KOPT-K1 (cell line): Measurements from ENCODE around the gene TMEM52.

Experiments
- H3K27ac ChIP-seq: fragments of 200-600 bp; sonication (generic); 2 replicates; pipeline ENCODE4 v1.5.1; 2016; ENCODE audit warnings: antibody characterized with exemption, mild to moderate bottlenecking, low read depth, low read length; ENCODE audit not compliant: poor library complexity, severe bottlenecking
- H3K36me3 ChIP-seq: fragments of 200-600 bp; sonication (generic); 2 replicates; pipeline ENCODE4 v1.5.1; 2017; ENCODE audit warnings: antibody characterized with exemption, mild to moderate bottlenecking, low read length, moderate library complexity; ENCODE audit not compliant: insufficient read depth
- H3K9me3 ChIP-seq: fragments of 200-600 bp; sonication (generic); 2 replicates; pipeline ENCODE4 v1.5.1; 2017; ENCODE audit warnings: antibody characterized with exemption, low read length, mild to moderate bottlenecking; ENCODE audit not compliant: insufficient read depth, poor library complexity, severe bottlenecking

Gene TMEM52

GRCh38 chr1:1918901-1919303 lies at the start of gene TMEM52:
Gene TMEM52, minus strand, starts transcription at chr1:1919279. Its CDS starts 14 bp downstream, at chr1:1919265.
- H3K9me3 ChIP-seq, result no peaks in the 10 kb centered on the region
- no peak within 1 kb of the TSS for H3K27ac ChIP-seq
- no peaks in the 10 kb centered on the region for H3K36me3 ChIP-seq

GRCh38 chr1:1967879-1968278 lies 48.8 kb upstream of the TMEM52 start:
- H3K36me3 ChIP-seq, result no peaks in the 10 kb centered on the region
- peaks cover 6% of the 10 kb centered on the region for H3K9me3 ChIP-seq
- H3K27ac ChIP-seq, result no peak overlapping the region

- Histone ChIP-seq H3K9me3 (peaks cover 6% of the 10 kb centered on the region), H3K36me3 (no peaks in the 10 kb centered on the region), H3K27ac (no peak overlapping the region)
These were observed 48.1 kb upstream of the TMEM52 start for GRCh38 chr1:1967151-1967550.

- Histone ChIP-seq H3K36me3 (no peaks in the 10 kb centered on the region), H3K9me3 (peaks cover 5% of the 10 kb centered on the region), H3K27ac (no peak overlapping the region)
These were observed 47.1 kb upstream of the TMEM52 start for GRCh38 chr1:1966071-1966740.

- Histone ChIP-seq H3K27ac (no peak overlapping the region), H3K9me3 (no peaks in the 10 kb centered on the region), H3K36me3 (no peaks in the 10 kb centered on the region)
These were observed 46.5 kb upstream of the TMEM52 start for GRCh38 chr1:1965546-1965945.

- H3K36me3 ChIP-seq, result no peaks in the 10 kb centered on the region
These were observed 45.7 kb upstream of the TMEM52 start for GRCh38 chr1:1964811-1965210.

GRCh38 chr1:1963570-1963969 lies 44.5 kb upstream of the TMEM52 start:
- H3K9me3 ChIP-seq, result no peaks in the 10 kb centered on the region
- no peak overlapping the region for H3K27ac ChIP-seq

More at GRCh38 chr1:1964811-1965210, 45.7 kb upstream of the TMEM52 start:
- H3K27ac ChIP-seq, result no peak overlapping the region
- no peaks in the 10 kb centered on the region for H3K9me3 ChIP-seq

GRCh38 chr1:1962752-1963151 lies 43.7 kb upstream of the TMEM52 start:
- H3K36me3 ChIP-seq, result no peaks in the 10 kb centered on the region
- H3K9me3 ChIP-seq, result no peaks in the 10 kb centered on the region
- H3K27ac ChIP-seq, result no peak overlapping the region

More at GRCh38 chr1:1963570-1963969, 44.5 kb upstream of the TMEM52 start:
- no peaks in the 10 kb centered on the region for H3K36me3 ChIP-seq

GRCh38 chr1:1960480-1961196 lies 41.6 kb upstream of the TMEM52 start:
- Histone ChIP-seq H3K27ac (no peak overlapping the region), H3K36me3 (no peaks in the 10 kb centered on the region), H3K9me3 (no peaks in the 10 kb centered on the region)

- Histone ChIP-seq H3K9me3 (no peaks in the 10 kb centered on the region), H3K27ac (no peak overlapping the region), H3K36me3 (no peaks in the 10 kb centered on the region)
These were observed 40.9 kb upstream of the TMEM52 start for GRCh38 chr1:1959840-1960479.

- Histone ChIP-seq H3K9me3 (no peaks in the 10 kb centered on the region), H3K27ac (no peak overlapping the region), H3K36me3 (no peaks in the 10 kb centered on the region)
These were observed 40.4 kb upstream of the TMEM52 start for GRCh38 chr1:1959459-1959839.

GRCh38 chr1:1958071-1958541 lies 39.0 kb upstream of the TMEM52 start:
- Histone ChIP-seq H3K9me3 (no peaks in the 10 kb centered on the region), H3K27ac (no peak overlapping the region), H3K36me3 (no peaks in the 10 kb centered on the region)

- Histone ChIP-seq H3K9me3 (no peaks in the 10 kb centered on the region), H3K27ac (no peak overlapping the region)
These were observed 38.5 kb upstream of the TMEM52 start for GRCh38 chr1:1957533-1957961.

GRCh38 chr1:1956586-1957532 lies 37.8 kb upstream of the TMEM52 start:
- Histone ChIP-seq H3K36me3 (no peaks in the 10 kb centered on the region), H3K9me3 (no peaks in the 10 kb centered on the region), H3K27ac (no peak overlapping the region)

More at GRCh38 chr1:1957533-1957961, 38.5 kb upstream of the TMEM52 start:
- no peaks in the 10 kb centered on the region for H3K36me3 ChIP-seq
